SK-N-SH (cell line): ENCODE data around the gene FCHO1. TPM values are rescaled to one million over a fixed set of nuclear protein-coding genes. Genes with fewer than 3 reads are reported as not detected.

ENCODE experiments used
- CTCF ChIA-PET: fragments of 300-600, 350-600 bp; formaldehyde crosslinking; extraction: SDS; loops from one replicate; lab custom pipeline; 2021; lab: Yijun Ruan, JAX
- POLR2A ChIA-PET: fragments of 350-600 bp; sonication (Branson Sonifier 250); formaldehyde crosslinking; extraction: SDS; loops from one replicate; lab custom pipeline; 2020; ENCODE audit warnings: antibody characterized with exemption, inconsistent platforms; lab: Yijun Ruan, JAX
- DNase-seq: peaks from one replicate; pipeline ENCODE4 v3.0.0; 2012
- H2AFZ ChIP-seq: fragments of 200-600 bp; sonication (generic); 2 replicates; pipeline ENCODE4 v1.8.1; 2016; ENCODE audit warnings: antibody characterized with exemption, mild to moderate bottlenecking, low read depth
- H3F3A ChIP-seq: fragments of 200-600 bp; sonication (generic); replicated peaks from 2 replicates; pipeline ENCODE3; 2016; ENCODE audit warnings: antibody characterized with exemption, mild to moderate bottlenecking; ENCODE audit not compliant: insufficient read depth
- H3K27ac ChIP-seq, 2 experiments: fragments of 200-500 bp in 1 of 2; fragments of 200-600 bp in 1 of 2; sonication (Bioruptor generic) in 1 of 2; sonication (generic), shearing (Covaris generic) in 1 of 2; 2 replicates each; pipeline versions ENCODE4 v1.5.1 to v1.6.1; 2014 to 2016; ENCODE audit warnings: low read depth in 2 of 2, inconsistent platforms in 1 of 2, low read length in 1 of 2, mild to moderate bottlenecking in 1 of 2, mixed read lengths in 1 of 2
- H3K27me3 ChIP-seq: fragments of 200-600 bp; sonication (generic), shearing (Covaris generic); 2 replicates; pipeline ENCODE4 v1.6.1; 2016; ENCODE audit warnings: mixed run types; ENCODE audit not compliant: insufficient read depth
- H3K36me3 ChIP-seq, 2 experiments: fragments of 200-500 bp in 1 of 2; fragments of 200-600 bp in 1 of 2; sonication (Bioruptor generic) in 1 of 2; sonication (generic) in 1 of 2; replicated peaks in 1 of 2; 2 replicates each; pipeline versions ENCODE3 to v1.5.1; 2014 to 2016; ENCODE audit warnings: low read length in 1 of 2, mild to moderate bottlenecking in 1 of 2; ENCODE audit not compliant: insufficient read depth in 2 of 2, control insufficient read depth in 1 of 2
- H3K4me1 ChIP-seq, 2 experiments: fragments of 200-500 bp in 1 of 2; fragments of 200-600 bp in 1 of 2; sonication (Bioruptor generic) in 1 of 2; sonication (generic), shearing (Covaris generic) in 1 of 2; 2 replicates each; pipeline versions ENCODE4 v1.5.1 to v1.6.1; 2014 to 2016; ENCODE audit warnings: low read depth in 1 of 2, low read length in 1 of 2, mixed run types in 1 of 2; ENCODE audit not compliant: insufficient read depth in 2 of 2, control insufficient read depth in 1 of 2
- H3K4me2 ChIP-seq: fragments of 200-600 bp; sonication (generic), shearing (Covaris generic); 2 replicates; pipeline ENCODE4 v1.6.1; 2017; ENCODE audit warnings: mixed run types
- H3K4me3 ChIP-seq, 2 experiments: fragments of 200-500 bp in 1 of 2; fragments of 200-600 bp in 1 of 2; sonication (Bioruptor generic) in 1 of 2; sonication (generic), shearing (Covaris generic) in 1 of 2; 2 replicates each; pipeline versions ENCODE4 v1.5.1 to v1.8.1; 2014 to 2016; ENCODE audit warnings: low read depth in 2 of 2, inconsistent platforms in 1 of 2, low read length in 1 of 2, mild to moderate bottlenecking in 1 of 2, mixed read lengths in 1 of 2, moderate library complexity in 1 of 2
- H3K79me2 ChIP-seq: fragments of 200-600 bp; sonication (generic); 2 replicates; pipeline ENCODE4 v1.8.1; 2017; ENCODE audit warnings: mild to moderate bottlenecking; ENCODE audit not compliant: insufficient read depth
- H3K9ac ChIP-seq: fragments of 200-600 bp; sonication (generic); 2 replicates; pipeline ENCODE4 v1.6.1; 2017; ENCODE audit warnings: mixed run types
- H3K9me2 ChIP-seq: fragments of 200-600 bp; sonication (generic); 2 replicates; pipeline ENCODE4 v1.6.1; 2017; ENCODE audit warnings: mixed run types
- H3K9me3 ChIP-seq: fragments of 200-600 bp; sonication (generic); 2 replicates; pipeline ENCODE4 v1.6.1; 2017; ENCODE audit warnings: mixed run types, mild to moderate bottlenecking, moderate library complexity
- H4K20me1 ChIP-seq: fragments of 200-600 bp; sonication (generic); 2 replicates; pipeline ENCODE4 v1.6.1; 2017; ENCODE audit warnings: mild to moderate bottlenecking, mixed run types; ENCODE audit not compliant: insufficient read depth
- CHD2 ChIP-seq: fragments of 150-350 bp; IDR thresholded peaks from 2 replicates; pipeline ENCODE4 v1.6.1; 2018; ENCODE audit warnings: low read length; ENCODE audit not compliant: partially characterized antibody
- EP300 ChIP-seq, 2 experiments: IDR thresholded peaks; 2 replicates each; pipeline versions ENCODE4 v1.4.0 to v1.6.1; 2012; ENCODE audit warnings: borderline replicate concordance in 1 of 2, low read depth in 1 of 2, low read length in 1 of 2
- EZH2phosphoT487 ChIP-seq: fragments of 200-600 bp; sonication (generic); IDR thresholded peaks from 2 replicates; pipeline ENCODE4 v1.6.1; 2017; ENCODE audit warnings: low read depth, mixed run types, mild to moderate bottlenecking, antibody characterized with exemption, moderate library complexity, borderline replicate concordance
- FOXJ3 ChIP-seq: sonication (generic); formaldehyde crosslinking; IDR thresholded peaks from 2 replicates; pipeline ENCODE4 v1.5.1; 2020; ENCODE audit warnings: mild to moderate bottlenecking, missing genetic modification reagents
- FOXM1 ChIP-seq: IDR thresholded peaks from 2 replicates; pipeline ENCODE4 v1.4.0; 2012; ENCODE audit warnings: low read depth, mild to moderate bottlenecking
- MXI1 ChIP-seq: IDR thresholded peaks from 2 replicates; pipeline ENCODE4 v1.6.1; 2012; ENCODE audit warnings: mild to moderate bottlenecking, low read depth, low read length, improper control_type of control experiment
- POLR2AphosphoS5 ChIP-seq: IDR thresholded peaks from 2 replicates; pipeline ENCODE4 v1.6.1; 2012; ENCODE audit warnings: low read depth, low read length
- RCOR1 ChIP-seq: fragments of 150-350 bp; IDR thresholded peaks from 2 replicates; pipeline ENCODE4 v1.6.1; 2017; ENCODE audit warnings: antibody characterized with exemption, low read length
- RXRA ChIP-seq: IDR thresholded peaks from 2 replicates; pipeline ENCODE4 v1.4.0; 2012; ENCODE audit warnings: low read depth, mild to moderate bottlenecking, borderline replicate concordance
- SIN3A ChIP-seq: IDR thresholded peaks from 2 replicates; pipeline ENCODE4 v1.6.1; 2012; ENCODE audit warnings: low read depth, mild to moderate bottlenecking, low read length, moderate library complexity, borderline replicate concordance
- WGBS: methylation state at CpG from one replicate; pipeline ENCODE4 v1.1.6; 2017; ENCODE audit warnings: low lambda C conversion rate; 5-methylcytosine and 5-hydroxymethylcytosine counted together
- polyA plus RNA-seq, 3 experiments: library from polyadenylated mRNA; depleted of rRNA; stranded (reverse); fragments of >200 nt; gene quantifications; 2 replicates each; pipeline ENCODE4 v1.2.3, GENCODE V29; 2012
- TF ChIP-seq, protein P1 (sequence below): IDR thresholded peaks from 2 replicates; pipeline ENCODE4; 2012
- TF ChIP-seq, protein P2 (sequence below): IDR thresholded peaks from 2 replicates; pipeline ENCODE4 v1.6.1; 2012; ENCODE audit warnings: mild to moderate bottlenecking, low read depth, low read length, moderate library complexity
- TF ChIP-seq, protein P3 (sequence below): IDR thresholded peaks from 2 replicates; pipeline ENCODE4 v1.4.0; 2012; ENCODE audit warnings: low read depth, borderline replicate concordance
- TF ChIP-seq, protein P4 (sequence below): IDR thresholded peaks from 2 replicates; pipeline ENCODE4 v1.4.0; 2012; ENCODE audit warnings: low read depth, borderline replicate concordance

Gene FCHO1
- polyA plus RNA-seq, 1 of the 3 experiments (the other 2 are of a cell fraction): 0.71 TPM

- H4K20me1 ChIP-seq: no peaks in the 10 kb centered on the region
- no peak overlapping the region for H2AFZ ChIP-seq
- no peak overlapping the region for H3K9ac ChIP-seq
- TF ChIP-seq RXRA (no peak), MXI1 (no peak), SIN3A (no peak), POLR2AphosphoS5 (no peak), EZH2phosphoT487 (no peak), CHD2 (no peak), FOXJ3 (CRISPR knock-in tag) (no peak), EP300 (IDR thresholded peaks at IDR 0.05; ENCODE audit: borderline replicate concordance in 1 of 2, low read depth in 1 of 2, low read length in 1 of 2) (no peak), RCOR1 (no peak), FOXM1 (no peak)
- TF ChIP-seq, protein P1, sequence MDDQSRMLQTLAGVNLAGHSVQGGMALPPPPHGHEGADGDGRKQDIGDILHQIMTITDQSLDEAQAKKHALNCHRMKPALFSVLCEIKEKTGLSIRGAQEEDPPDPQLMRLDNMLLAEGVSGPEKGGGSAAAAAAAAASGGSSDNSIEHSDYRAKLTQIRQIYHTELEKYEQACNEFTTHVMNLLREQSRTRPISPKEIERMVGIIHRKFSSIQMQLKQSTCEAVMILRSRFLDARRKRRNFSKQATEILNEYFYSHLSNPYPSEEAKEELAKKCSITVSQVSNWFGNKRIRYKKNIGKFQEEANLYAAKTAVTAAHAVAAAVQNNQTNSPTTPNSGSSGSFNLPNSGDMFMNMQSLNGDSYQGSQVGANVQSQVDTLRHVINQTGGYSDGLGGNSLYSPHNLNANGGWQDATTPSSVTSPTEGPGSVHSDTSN: no peak
- TF ChIP-seq, protein P2, sequence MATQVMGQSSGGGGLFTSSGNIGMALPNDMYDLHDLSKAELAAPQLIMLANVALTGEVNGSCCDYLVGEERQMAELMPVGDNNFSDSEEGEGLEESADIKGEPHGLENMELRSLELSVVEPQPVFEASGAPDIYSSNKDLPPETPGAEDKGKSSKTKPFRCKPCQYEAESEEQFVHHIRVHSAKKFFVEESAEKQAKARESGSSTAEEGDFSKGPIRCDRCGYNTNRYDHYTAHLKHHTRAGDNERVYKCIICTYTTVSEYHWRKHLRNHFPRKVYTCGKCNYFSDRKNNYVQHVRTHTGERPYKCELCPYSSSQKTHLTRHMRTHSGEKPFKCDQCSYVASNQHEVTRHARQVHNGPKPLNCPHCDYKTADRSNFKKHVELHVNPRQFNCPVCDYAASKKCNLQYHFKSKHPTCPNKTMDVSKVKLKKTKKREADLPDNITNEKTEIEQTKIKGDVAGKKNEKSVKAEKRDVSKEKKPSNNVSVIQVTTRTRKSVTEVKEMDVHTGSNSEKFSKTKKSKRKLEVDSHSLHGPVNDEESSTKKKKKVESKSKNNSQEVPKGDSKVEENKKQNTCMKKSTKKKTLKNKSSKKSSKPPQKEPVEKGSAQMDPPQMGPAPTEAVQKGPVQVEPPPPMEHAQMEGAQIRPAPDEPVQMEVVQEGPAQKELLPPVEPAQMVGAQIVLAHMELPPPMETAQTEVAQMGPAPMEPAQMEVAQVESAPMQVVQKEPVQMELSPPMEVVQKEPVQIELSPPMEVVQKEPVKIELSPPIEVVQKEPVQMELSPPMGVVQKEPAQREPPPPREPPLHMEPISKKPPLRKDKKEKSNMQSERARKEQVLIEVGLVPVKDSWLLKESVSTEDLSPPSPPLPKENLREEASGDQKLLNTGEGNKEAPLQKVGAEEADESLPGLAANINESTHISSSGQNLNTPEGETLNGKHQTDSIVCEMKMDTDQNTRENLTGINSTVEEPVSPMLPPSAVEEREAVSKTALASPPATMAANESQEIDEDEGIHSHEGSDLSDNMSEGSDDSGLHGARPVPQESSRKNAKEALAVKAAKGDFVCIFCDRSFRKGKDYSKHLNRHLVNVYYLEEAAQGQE: no peak
- TF ChIP-seq, protein P3, sequence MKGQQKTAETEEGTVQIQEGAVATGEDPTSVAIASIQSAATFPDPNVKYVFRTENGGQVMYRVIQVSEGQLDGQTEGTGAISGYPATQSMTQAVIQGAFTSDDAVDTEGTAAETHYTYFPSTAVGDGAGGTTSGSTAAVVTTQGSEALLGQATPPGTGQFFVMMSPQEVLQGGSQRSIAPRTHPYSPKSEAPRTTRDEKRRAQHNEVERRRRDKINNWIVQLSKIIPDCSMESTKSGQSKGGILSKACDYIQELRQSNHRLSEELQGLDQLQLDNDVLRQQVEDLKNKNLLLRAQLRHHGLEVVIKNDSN: no peak
- TF ChIP-seq, protein P4, sequence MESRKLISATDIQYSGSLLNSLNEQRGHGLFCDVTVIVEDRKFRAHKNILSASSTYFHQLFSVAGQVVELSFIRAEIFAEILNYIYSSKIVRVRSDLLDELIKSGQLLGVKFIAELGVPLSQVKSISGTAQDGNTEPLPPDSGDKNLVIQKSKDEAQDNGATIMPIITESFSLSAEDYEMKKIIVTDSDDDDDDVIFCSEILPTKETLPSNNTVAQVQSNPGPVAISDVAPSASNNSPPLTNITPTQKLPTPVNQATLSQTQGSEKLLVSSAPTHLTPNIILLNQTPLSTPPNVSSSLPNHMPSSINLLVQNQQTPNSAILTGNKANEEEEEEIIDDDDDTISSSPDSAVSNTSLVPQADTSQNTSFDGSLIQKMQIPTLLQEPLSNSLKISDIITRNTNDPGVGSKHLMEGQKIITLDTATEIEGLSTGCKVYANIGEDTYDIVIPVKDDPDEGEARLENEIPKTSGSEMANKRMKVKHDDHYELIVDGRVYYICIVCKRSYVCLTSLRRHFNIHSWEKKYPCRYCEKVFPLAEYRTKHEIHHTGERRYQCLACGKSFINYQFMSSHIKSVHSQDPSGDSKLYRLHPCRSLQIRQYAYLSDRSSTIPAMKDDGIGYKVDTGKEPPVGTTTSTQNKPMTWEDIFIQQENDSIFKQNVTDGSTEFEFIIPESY: no peak
- H3K9me2 ChIP-seq: no peaks in the 10 kb centered on the region
- peaks cover 5 to 24% of the 10 kb centered on the region in 2 experiments; a peak in 2 of 4 replicates for H3K4me1 ChIP-seq
- H3K9me3 ChIP-seq: no peaks in the 10 kb centered on the region
- peaks cover 13% of the 10 kb centered on the region for H3K27me3 ChIP-seq
- ChIA-PET CTCF (interaction anchor here (1.7 to 3.0 kb wide), 4 partner anchors 11 to 91 kb away, joined by 5 to 15 read pairs (median 6); partner anchors contain the start of gene RPL18A), POLR2A (interaction anchor here (1.2 kb wide), 1 partner anchor 64 kb away, joined by 4 read pairs; the partner anchor contains the start of gene RPL18A)
- no peak overlapping the region for H3K4me2 ChIP-seq
- H3F3A ChIP-seq: no peaks in the 10 kb centered on the region
- no peak overlapping the region for H3K4me3 ChIP-seq
- H3K36me3 ChIP-seq: no peaks in the 10 kb centered on the region
- 40% methylated on average over 2 of the region's 14 CpGs for WGBS
- H3K79me2 ChIP-seq: no peaks in the 10 kb centered on the region
- H3K27ac ChIP-seq: no peak overlapping the region
- no peak for DNase-seq
Observed at GRCh38 chr19:17795495-17795856, 44.2 kb downstream of the FCHO1 start.
